ENCODE measurements around the gene FICD. TPM values are rescaled to one million over a fixed set of nuclear protein-coding genes. Genes with fewer than 3 reads are reported as not detected.
A peak's percentile ranks its signal among the peaks of the same experiment; 100 is the strongest.

FICD gene
- total RNA-seq, 1 donor from 2014 or later: 30.8 TPM

GRCh38 chr12:108565976-108566375 is 50.9 kb downstream of the FICD start:
- intact Hi-C loops (cut with DNase I): no loop called here

GRCh38 chr12:108566452-108566851 is 51.4 kb downstream of the FICD start:
- intact Hi-C loops (cut with DNase I): no loop called here
- peak in 1 of 2 donors; percentile 42 for DNase-seq (ENCODE audit: low spot score in 2 of 2)
- no peak for TF ChIP-seq CTCF (IDR thresholded peaks at IDR 0.05)
- Histone ChIP-seq H3K9me3 (no peaks in the 10 kb centered on the region), H3K27me3 (no peaks in the 10 kb centered on the region), H3K4me1 (peaks cover 0 to 18% of the 10 kb centered on the region in 2 donors), H3K36me3 (peaks cover 44 to 52% of the 10 kb centered on the region in 2 donors), H3K4me3 (no peak overlapping the region), H3K27ac (peak overlapping the region; percentile 61)

More at GRCh38 chr12:108565976-108566375, 50.9 kb downstream of the FICD start:
- Histone ChIP-seq H3K36me3 (peaks cover 44 to 52% of the 10 kb centered on the region in 2 donors), H3K27me3 (no peaks in the 10 kb centered on the region), H3K27ac (peak overlapping the region; percentile 61), H3K4me3 (no peak overlapping the region), H3K9me3 (no peaks in the 10 kb centered on the region), H3K4me1 (peaks cover 0 to 18% of the 10 kb centered on the region in 2 donors)
- no peak for TF ChIP-seq CTCF (IDR thresholded peaks at IDR 0.05)
- peak; percentile 47 to 84 for DNase-seq (ENCODE audit: low spot score in 2 of 2)

DNA sequence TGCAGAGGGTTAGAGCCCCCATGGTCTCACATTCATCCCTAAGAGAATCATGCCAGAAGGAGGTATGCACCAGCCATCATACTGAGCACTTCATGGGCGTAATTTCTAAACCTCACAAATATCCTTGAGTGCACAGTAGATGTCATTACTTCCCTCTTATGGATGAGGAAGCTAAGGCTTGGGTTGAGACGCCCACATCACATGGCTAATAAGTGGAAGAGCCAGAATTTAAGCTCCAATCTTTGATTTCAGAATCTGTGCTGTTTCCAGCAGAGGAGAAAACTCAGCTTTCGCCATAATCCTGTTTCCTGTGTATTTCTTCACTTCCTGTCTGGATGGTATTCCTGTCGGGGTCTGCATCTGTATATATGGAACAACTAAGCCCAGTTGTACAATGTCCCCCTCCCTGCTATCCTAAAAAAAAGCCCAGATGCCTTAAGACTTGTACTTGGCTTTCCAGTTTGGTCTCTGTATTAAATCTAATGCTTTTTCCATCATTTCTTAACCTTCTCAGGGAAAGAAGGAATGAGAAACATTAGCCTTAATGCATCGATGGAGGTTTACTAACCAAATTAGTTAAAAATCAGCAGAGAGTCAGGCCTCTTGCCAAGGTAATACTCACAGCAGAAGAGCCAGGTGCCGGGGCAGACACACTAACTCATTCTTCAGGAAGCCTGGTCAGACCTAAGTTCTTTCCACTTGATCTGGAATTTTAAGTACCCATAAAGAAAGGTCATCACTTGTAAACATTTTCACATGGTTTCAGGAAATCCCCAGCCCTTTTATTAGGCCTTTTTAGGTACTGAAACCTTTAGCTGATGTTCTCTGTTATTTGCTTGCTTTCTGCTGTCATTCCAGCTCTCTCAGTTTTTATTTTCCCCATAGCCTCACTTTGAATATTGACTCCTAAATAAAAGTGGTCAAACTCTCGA is 52.6 kb downstream of the FICD start:
- Histone ChIP-seq H3K36me3 (peaks cover 44 to 52% of the 10 kb centered on the region in 2 donors), H3K9me3 (no peaks in the 10 kb centered on the region), H3K4me3 (no peak overlapping the region), H3K4me1 (peaks cover 0 to 14% of the 10 kb centered on the region in 2 donors), H3K27ac (no peak overlapping the region), H3K27me3 (no peaks in the 10 kb centered on the region)
- no peak for TF ChIP-seq CTCF (IDR thresholded peaks at IDR 0.05)
- intact Hi-C loops (cut with DNase I): no loop called here
- peak in 1 of 2 donors; percentile 56 for DNase-seq (ENCODE audit: low spot score in 2 of 2)

GRCh38 chr12:108568338-108569154 is 53.5 kb downstream of the FICD start:
- Histone ChIP-seq H3K9me3 (no peaks in the 10 kb centered on the region), H3K27me3 (no peaks in the 10 kb centered on the region), H3K4me1 (peaks cover 0 to 14% of the 10 kb centered on the region in 2 donors), H3K27ac (no peak overlapping the region), H3K36me3 (peaks cover 44 to 52% of the 10 kb centered on the region in 2 donors), H3K4me3 (no peak overlapping the region)
- intact Hi-C loops (cut with DNase I): no loop called here
- no peak for TF ChIP-seq CTCF (IDR thresholded peaks at IDR 0.05)
- peak in 1 of 2 donors; percentile 39 for DNase-seq (ENCODE audit: low spot score in 2 of 2)

Other genes starting within 250 kb of the FICD start
- 45.3 TPM for gene CMKLR1, start 176.0 kb upstream of the FICD start, total RNA-seq
- 22.9 TPM for gene SART3, start 45.9 kb downstream of the FICD start, total RNA-seq
- gene ISCU, start 47.3 kb downstream of the FICD start, total RNA-seq: 136 TPM
- 251 TPM for gene TMEM119, start 82.8 kb downstream of the FICD start, total RNA-seq
- gene SELPLG, start 118.6 kb downstream of the FICD start, total RNA-seq: 2.6 TPM
- 106 TPM for gene CORO1C, start 216.2 kb downstream of the FICD start, total RNA-seq

All from ascending aorta (tissue), 2 donors.